SU-DHL-6 (cell line): ENCODE results near the gene PRR7.

Experiments used
- H2AFZ ChIP-seq: fragments of 200-600 bp; sonication (generic); 2 replicates; pipeline ENCODE4 v1.6.1; 2014; ENCODE audit warnings: low read depth, mild to moderate bottlenecking, moderate library complexity, mixed read lengths, antibody characterized with exemption, low read length; ENCODE audit not compliant: severe bottlenecking
- H3F3A ChIP-seq: fragments of 200-600 bp; shearing (Covaris generic); 2 replicates; pipeline ENCODE4 v1.6.0; 2016; ENCODE audit warnings: antibody characterized with exemption, mild to moderate bottlenecking; ENCODE audit not compliant: insufficient read depth
- H3K27ac ChIP-seq: fragments of 200-600 bp; sonication (generic); 2 replicates; pipeline ENCODE4 v1.5.1; 2016; ENCODE audit warnings: low read depth, mild to moderate bottlenecking, low read length, moderate library complexity, mixed read lengths
- H3K27me3 ChIP-seq: fragments of 200-600 bp; sonication (generic), shearing (Covaris generic); 2 replicates; pipeline ENCODE4 v1.6.0; 2014; ENCODE audit warnings: mild to moderate bottlenecking, low read length
- H3K36me3 ChIP-seq: fragments of 200-600 bp; sonication (generic); 2 replicates; pipeline ENCODE4 v1.6.1; 2014; ENCODE audit warnings: mild to moderate bottlenecking, low read length, mixed read lengths
- H3K4me2 ChIP-seq: fragments of 300-600, 200-600 bp; shearing (Covaris generic), sonication (generic); 2 replicates; pipeline ENCODE4 v1.6.0; 2014; ENCODE audit warnings: low read length, low read depth, mild to moderate bottlenecking; ENCODE audit not compliant: poor library complexity, severe bottlenecking
- H3K4me3 ChIP-seq: fragments of 200-600 bp; sonication (generic); 2 replicates; pipeline ENCODE4 v1.5.1; 2014; ENCODE audit warnings: antibody characterized with exemption, low read length, mild to moderate bottlenecking, mixed read lengths; ENCODE audit not compliant: insufficient read depth, poor library complexity, severe bottlenecking
- H3K79me2 ChIP-seq: fragments of 200-600 bp; sonication (generic); 2 replicates; pipeline ENCODE4 v1.6.1; 2014; ENCODE audit warnings: mild to moderate bottlenecking, low read length, moderate library complexity; ENCODE audit not compliant: insufficient read depth
- H3K9ac ChIP-seq: fragments of 200-600 bp; sonication (generic); 2 replicates; pipeline ENCODE4 v1.7.0; 2014; ENCODE audit warnings: mild to moderate bottlenecking, low read length
- H3K9me2 ChIP-seq: fragments of 200-600 bp; sonication (generic); replicated peaks from 2 replicates; pipeline ENCODE4 v1.6.1; 2014; ENCODE audit warnings: low read length; ENCODE audit not compliant: insufficient read depth
- H3K9me3 ChIP-seq: fragments of 200-600 bp; sonication (generic); 2 replicates; pipeline ENCODE4 v1.6.1; 2014; ENCODE audit warnings: low read length, mixed read lengths; ENCODE audit not compliant: insufficient read depth
- H4K20me1 ChIP-seq: fragments of 200-600 bp; sonication (generic); 2 replicates; pipeline ENCODE4 v1.6.1; 2014; ENCODE audit warnings: low read depth, mild to moderate bottlenecking, antibody characterized with exemption, low read length, moderate library complexity, mixed read lengths
- CTCF ChIP-seq: fragments of 200-600 bp; sonication (generic); IDR thresholded peaks from one replicate; pipeline ENCODE4 v1.5.1; 2017; ENCODE audit warnings: antibody characterized with exemption, mild to moderate bottlenecking, low read length, moderate library complexity; ENCODE audit not compliant: insufficient read depth, poor library complexity, severe bottlenecking
- EZH2phosphoT487 ChIP-seq: fragments of 200-600 bp; sonication (generic), shearing (Covaris generic); conservative IDR thresholded peaks from 2 replicates; pipeline ENCODE4 v1.6.1; 2018; ENCODE audit warnings: mild to moderate bottlenecking, antibody characterized with exemption, low read length, moderate library complexity, mixed read lengths

PRR7 gene

DNA sequence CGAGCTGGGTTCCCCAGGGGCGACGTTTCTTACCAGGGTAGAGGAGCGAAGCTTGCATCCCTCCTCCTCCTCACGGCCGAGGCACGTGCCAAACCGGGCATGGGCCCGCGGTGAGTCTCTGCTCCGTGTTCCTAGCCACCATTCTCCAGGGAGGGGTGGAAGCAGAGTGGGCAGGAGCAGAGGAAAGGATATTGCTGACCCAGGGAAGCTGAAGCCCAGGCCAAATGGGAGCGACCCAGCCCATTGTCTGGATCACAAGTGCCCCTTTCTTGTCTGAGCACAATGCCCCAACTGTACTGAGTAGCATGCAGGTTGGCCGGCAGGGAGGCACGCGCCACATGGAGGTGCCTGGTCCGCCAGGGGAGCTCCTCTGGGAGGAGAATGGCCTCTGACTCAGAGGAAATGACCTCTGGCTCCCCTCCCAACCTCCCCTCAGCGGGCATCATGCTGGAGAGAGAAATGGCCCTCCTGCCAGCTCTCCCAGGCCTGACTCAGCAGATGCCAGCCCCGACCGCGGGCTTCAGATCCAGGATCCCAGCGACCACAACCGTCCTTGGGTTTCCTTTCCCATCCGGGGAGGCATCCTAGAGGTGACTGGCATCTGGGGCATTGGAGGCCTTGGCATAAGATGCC, 1.1 kb downstream of the PRR7 start:
- Histone ChIP-seq H3K27ac (no peak overlapping the region), H3K4me2 (peak overlapping the region; percentile 23), H3K4me3 (no peak overlapping the region), H2AFZ (no peak overlapping the region), H3K9me3 (no peaks in the 10 kb centered on the region), H4K20me1 (no peaks in the 10 kb centered on the region), H3K79me2 (no peaks in the 10 kb centered on the region), H3K27me3 (no peaks in the 10 kb centered on the region), H3K9ac (0 out of 2 replicates have a peak overlapping the region, but pooled peaks have one; percentile 3), H3F3A (peaks cover 21% of the 10 kb centered on the region), H3K36me3 (no peaks in the 10 kb centered on the region), H3K9me2 (no peaks in the 10 kb centered on the region)
- TF ChIP-seq CTCF: no peak
- TF ChIP-seq EZH2phosphoT487: no peak

- no peaks in the 10 kb centered on the region for H3K79me2 ChIP-seq
- no peaks in the 10 kb centered on the region for H4K20me1 ChIP-seq
- no peak overlapping the region for H3K4me2 ChIP-seq
- H3K9me2 ChIP-seq: no peaks in the 10 kb centered on the region
- H3K4me3 ChIP-seq: no peak overlapping the region
- no peak overlapping the region for H2AFZ ChIP-seq
- no peaks in the 10 kb centered on the region for H3K9me3 ChIP-seq
- H3K27ac ChIP-seq: no peak overlapping the region
- no peaks in the 10 kb centered on the region for H3K27me3 ChIP-seq
- H3K9ac ChIP-seq: 0 out of 2 replicates have a peak overlapping the region, but pooled peaks have one; percentile 3
- peaks cover 21% of the 10 kb centered on the region for H3F3A ChIP-seq
- TF ChIP-seq EZH2phosphoT487 (no peak), CTCF (no peak)
- H3K36me3 ChIP-seq: no peaks in the 10 kb centered on the region
Measured at GRCh38 chr5:177448244-177448950, 1.8 kb downstream of the PRR7 start.

DNA sequence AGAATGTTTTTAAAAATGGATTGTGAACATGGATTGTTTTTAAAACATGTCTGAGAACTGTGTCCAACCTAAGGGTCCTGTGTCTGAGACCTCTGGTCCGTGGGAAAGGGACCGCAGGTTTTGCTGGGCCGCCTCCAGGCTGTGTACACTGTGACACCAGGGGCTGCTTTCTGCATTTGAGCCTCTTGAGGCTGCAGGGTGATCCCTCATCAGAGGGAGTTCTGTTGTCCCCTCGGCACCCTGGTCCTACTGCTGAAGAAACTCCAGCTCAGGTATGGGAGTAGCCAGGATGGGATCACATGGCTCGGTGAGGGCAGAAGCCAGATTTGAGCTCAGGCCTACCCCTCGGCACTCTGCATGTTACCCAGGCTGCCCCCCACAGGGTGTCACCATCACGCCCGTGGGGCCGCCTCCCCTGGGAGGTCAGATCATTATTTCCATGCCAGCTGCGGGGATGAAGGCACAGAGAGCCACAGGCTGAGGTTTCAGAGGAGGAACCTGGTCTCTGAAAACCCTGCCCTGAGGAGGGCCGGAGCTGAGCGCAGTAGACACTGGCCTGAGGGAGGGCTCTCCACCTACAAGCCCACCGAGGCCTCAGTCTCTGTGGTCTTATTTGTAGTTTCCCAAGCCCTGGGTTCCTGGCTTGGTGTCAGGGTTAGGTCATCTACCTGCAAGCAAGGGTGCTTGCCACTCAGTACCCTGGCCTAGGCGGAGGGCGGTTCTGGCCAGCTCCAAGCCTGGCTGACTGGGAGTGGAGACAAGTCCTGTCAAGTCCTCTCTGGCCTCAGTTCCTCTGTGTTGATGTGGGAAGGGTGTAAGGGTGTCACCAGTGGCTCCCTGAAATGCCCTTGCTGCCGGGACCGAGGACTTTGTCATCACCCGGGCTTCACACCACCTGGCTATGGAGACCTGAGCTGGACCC, 2.8 kb downstream of the PRR7 start:
- H4K20me1 ChIP-seq: peaks cover 3% of the 10 kb centered on the region; the same call in 1 of the 2 replicates
- no peaks in the 10 kb centered on the region for H3K36me3 ChIP-seq
- no peaks in the 10 kb centered on the region for H3K79me2 ChIP-seq
- H3K9ac ChIP-seq: no peak overlapping the region
- no peak overlapping the region for H3K4me2 ChIP-seq
- no peaks in the 10 kb centered on the region for H3K9me2 ChIP-seq
- H3K4me3 ChIP-seq: no peak overlapping the region
- H3K27ac ChIP-seq: no peak overlapping the region
- H3K27me3 ChIP-seq: no peaks in the 10 kb centered on the region
- no peaks in the 10 kb centered on the region for H3K9me3 ChIP-seq
- H2AFZ ChIP-seq: no peak overlapping the region
- H3F3A ChIP-seq: peaks cover 21% of the 10 kb centered on the region
- TF ChIP-seq CTCF (no peak), EZH2phosphoT487 (no peak)
